Fibroblast of skin of back (primary cell): ENCODE results near the gene PHYHIPL.

ENCODE experiments used
- DNase-seq: peaks from one replicate; pipeline ENCODE4 v3.0.0-alpha.2; 2013

PHYHIPL gene

DNA sequence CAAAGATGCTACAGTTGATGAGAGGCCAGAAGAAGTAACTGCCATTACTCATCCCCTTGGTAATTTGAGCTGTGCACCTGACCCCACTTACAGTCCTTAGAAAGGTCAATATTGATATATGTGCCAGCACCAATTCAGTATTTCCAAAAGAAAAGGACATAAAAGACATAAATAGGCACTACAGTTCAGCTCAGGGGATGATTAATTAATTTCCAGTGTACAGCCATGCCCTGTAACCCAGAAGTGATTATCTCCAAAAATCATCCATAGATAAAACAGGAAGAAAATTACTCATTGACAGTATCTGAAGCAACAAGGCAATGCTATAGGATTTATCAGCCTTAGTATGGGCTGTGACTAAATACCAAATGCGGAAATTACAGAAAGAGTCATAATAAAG lies 82.4 kb downstream of the PHYHIPL start:
- DNase-seq: no peak

DNA sequence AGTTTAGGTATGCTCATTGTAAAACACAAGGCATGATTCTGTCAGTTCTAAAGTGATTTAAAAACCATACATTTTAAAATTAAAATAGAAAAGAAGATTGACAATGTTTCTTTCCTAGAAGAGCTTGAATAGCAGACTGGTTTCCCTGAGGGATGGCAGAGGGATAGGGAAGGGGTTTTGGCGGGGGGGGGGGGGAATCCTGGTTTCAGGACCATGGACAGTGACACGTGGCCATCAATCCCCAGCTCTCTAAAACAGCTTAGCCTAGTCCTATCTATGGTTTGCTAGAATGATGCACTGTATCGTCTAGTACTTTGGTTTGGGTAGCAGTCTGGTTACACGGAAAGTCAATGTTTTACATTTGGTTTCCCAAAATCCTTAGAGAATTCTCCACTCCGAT lies 88.7 kb downstream of the PHYHIPL start:
- no peak for DNase-seq

DNA sequence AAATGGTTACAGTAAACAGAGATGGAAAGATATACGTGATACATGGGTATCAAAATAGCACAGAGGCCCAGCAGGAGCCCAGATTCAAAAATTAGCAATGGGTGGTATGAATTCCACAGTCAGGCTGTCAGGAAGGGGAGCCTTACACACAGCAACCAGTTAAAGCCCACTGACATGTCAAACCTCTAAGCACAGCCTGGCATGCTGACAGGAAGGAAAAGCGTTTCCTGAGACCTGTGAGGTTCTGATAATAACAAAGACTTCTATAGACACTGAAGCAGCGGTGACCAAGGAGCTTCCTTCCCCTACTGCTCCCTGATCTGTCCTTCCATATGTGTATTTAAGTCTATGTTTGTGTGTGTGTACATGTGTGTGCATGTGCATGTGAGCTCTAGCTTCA lies 89.9 kb downstream of the PHYHIPL start:
- no peak for DNase-seq

DNA sequence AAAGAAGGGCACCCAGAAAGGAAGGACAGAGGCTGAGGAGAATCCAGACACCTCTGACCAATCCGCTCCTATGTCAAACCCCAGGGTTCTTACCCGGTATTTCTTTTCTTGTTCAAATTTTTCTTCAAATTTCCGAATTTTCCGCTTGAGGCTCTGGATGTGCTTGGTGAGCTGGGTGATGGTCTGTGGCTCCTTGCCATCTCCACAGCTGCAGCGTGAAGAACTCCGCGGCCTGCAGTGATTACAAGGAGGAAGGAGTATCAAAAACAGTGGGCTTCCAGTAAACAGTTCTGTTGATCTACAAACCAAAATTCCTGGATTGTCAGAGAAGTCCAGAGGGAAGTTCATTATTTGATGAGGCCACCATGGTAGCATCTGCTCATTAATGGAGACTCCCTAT lies 92.0 kb downstream of the PHYHIPL start:
- DNase-seq: no peak

DNA sequence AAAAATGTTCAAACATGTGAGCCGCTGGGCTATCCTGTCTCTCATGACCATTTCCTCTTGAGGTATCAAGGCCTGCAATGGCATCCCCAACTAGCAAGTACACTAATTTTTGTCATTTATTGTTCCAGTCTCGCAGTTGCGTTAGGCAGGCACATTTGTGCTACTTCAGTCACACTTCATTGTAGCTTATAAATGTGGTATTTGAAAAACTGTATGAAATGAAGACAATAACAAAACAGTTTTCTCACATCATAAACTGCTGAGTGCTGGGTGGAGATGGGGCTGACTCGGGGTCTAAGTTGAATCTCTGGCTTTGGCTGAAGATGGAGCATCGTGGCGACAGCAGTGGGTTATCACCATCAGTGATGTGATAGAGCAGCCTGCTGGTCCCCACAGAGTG lies 93.2 kb downstream of the PHYHIPL start:
- no peak for DNase-seq

DNA sequence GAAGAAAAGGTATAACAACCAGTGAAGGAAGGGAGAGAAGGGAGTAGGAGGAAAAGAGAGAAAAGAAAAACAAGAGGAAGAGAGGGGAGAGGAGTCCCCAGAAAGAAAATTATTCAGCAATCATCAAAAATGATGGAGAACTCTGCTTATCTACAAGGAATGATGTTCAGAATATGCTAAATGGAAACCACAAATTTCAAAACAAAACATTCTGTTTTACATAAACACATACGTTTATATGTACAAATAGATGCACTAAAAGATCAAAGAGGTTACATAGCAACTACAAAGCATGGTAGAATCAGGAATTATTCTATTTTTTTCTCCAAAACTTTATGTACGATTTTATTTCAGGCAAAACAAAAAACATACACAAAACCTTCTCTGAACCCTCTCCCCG lies 94.0 kb downstream of the PHYHIPL start:
- no peak for DNase-seq

DNA sequence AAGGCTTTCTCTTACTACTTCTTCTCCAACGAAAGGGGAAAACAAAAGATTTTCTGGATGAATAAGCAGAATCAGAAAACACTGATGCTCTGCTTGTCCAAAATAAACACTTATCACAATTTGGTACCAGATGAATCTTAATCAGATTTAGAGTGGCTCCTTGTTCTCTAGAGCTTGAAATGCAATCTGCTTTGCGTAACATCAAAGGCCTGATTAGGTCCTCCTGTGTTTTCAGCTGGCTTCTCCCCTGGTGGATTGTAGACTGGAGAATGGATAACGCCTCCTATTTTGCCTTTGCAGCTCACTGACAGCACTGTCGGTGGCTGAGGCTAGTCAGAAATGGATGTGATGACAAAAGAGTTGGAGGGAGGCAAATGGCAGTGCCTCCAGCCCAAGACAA lies 94.7 kb downstream of the PHYHIPL start:
- DNase-seq: no peak

DNA sequence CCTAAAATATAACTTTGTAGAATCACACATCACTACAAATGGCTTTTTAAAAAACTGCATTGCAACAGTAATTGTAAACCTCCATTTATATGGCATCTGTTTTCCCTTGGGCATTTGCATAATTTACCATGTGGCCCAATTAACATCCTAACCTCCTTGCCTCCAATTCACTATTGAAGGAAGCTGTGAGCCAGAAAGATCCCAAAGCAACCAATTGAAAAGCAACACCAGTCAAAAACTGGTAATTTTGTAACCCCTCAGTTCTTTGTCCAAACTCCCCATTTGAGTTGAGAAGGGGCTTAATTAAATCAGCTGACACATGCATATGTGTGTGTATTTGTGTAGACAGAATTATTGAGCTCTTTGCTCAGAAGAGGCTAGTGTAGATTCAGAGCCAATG lies 95.6 kb downstream of the PHYHIPL start:
- DNase-seq: no peak

DNA sequence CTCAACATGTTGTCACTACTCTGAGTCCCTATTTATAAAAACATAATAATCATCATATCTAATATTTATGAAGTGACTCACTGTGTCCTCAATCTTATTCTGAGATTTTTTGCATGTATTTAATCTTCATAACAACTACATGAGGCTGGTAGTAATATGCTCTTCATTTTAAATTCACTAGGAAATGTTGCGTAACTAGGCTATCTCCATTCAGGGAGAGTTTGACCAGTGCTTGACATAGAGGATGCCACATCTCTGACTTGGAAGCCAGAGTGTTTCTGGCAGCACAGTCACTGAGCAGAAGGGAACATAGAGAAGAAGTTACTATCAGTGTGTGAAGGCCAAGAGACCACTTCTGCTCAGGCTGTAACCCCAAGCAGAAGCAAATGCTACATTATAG lies 97.0 kb downstream of the PHYHIPL start:
- peak; percentile 9 for DNase-seq

DNA sequence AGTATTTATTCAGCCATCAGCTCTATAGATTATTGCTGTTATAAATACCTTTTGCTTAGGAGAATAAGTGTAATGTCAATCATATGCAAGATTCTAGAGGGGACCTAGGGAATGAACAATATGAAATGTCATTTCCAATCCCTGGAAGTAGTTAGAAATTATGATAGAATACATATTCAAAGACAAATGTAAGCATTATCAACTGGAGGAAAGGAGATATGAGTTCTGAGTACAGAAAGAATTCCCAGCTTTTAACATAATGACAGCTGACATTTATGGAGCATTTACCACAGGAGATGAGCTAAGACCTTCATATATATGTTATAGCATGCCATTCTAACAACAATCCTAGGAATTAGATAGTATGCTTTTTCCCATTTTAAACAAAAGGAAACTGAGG lies 99.7 kb downstream of the PHYHIPL start:
- DNase-seq: no peak

DNA sequence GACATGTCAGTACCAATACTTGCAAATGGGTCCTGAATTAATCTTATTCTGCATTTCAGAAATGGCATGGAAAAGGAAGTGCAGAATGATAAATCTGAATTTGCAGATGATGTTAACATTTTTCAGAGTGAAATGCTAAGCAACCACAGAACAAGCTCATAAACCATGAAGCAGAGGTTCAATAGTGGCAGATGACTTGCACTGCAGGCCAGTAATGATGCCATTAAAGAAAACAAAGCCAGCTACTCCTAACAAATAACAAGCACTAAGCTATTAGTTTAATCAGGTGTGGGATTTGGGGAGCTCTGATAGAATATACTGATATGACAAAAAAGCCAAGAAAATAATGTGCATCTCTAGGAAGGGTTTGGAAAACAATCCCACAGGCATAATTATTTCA lies 100.5 kb downstream of the PHYHIPL start:
- DNase-seq: no peak

DNA sequence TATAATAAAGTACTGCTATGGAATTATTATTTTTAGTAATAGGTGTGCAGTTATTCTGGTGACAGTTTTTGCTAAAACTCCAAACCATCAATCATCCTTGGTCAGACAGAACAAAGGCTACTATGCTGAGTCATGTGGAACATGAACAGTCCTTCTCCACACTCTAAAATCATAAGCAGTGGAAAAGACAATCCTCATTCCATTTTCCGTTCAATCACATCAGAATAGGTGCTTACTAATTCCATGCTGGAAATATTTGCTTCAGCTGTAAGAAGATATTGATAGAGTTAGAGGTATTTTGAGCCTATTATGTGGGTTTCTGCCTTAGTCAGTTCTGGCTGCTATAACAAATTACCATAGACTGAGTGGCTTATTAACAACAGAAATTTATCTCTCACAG lies 103.0 kb downstream of the PHYHIPL start:
- no peak for DNase-seq

DNA sequence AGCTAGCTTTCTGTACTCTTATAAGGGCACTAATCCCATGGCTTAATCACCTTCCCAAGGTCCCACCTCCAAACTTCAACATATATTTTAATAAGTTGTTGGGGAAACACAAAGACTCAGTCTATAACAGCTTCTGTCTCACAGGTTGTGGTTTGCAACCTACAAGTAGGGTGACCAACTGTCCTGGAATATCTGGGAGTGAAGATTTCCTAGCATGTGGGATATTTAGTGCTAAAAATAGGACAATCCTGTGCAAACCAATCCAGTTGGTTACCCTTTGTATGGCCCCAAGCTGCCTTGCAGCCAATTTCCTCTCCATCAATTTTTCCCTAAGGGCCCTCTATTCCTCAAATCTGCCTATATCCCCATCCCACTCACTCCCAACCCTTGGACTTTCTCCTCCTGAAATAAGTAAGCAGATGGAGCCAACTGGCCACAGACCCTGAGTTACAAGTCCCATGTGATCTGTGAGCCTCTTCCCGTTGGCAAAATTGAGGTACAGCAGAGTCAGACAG lies 103.6 kb downstream of the PHYHIPL start:
- DNase-seq: no peak

DNA sequence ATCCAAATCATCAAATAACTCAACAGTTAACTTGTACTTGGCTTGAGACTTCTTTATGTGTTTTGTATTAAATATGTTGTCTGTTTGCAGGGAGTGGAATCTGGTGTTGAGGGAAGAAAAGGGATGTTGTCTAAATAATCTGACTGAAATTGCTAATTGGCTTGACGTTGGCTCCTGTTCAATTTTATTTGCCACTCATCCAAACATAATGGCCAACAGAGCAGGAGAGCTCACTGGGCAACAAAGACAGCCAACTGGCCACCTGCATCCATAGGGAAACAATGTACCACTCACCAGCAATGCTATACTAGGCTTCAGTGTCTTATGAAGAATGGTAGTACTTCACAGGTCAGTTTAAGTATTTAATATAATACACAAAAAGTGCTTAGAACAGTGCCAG lies 105.4 kb downstream of the PHYHIPL start:
- no peak for DNase-seq

DNA sequence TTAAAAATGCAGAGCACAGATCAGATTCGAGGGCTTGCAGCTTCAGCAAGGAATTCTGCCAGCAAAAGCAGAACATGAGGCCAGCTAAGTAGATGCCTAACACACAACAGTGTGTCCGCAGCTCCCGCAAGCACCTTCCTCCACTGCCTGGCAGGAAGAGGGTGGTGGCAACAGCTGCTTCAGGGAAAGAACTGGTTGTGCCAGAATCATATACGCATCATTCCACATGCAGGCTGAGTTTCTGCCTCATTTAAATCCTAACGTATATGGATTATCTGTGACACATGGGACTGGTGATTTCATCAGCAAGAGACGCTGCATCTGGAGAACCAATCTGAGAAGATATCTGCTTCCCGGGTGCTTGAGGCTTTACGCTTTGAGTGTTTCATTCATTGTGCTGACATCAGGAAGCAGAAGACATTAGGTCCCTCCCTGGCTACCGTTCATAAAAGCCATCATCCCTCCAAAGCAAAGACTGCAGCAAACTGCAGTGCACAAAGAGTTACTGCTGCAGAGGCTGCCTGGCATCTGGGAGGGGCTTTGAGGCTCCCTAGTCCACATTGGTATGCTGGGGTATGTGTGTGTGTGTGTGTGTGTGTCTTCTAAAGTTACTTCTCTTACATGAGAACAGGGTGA lies 107.1 kb downstream of the PHYHIPL start:
- DNase-seq: peak; percentile 5

DNA sequence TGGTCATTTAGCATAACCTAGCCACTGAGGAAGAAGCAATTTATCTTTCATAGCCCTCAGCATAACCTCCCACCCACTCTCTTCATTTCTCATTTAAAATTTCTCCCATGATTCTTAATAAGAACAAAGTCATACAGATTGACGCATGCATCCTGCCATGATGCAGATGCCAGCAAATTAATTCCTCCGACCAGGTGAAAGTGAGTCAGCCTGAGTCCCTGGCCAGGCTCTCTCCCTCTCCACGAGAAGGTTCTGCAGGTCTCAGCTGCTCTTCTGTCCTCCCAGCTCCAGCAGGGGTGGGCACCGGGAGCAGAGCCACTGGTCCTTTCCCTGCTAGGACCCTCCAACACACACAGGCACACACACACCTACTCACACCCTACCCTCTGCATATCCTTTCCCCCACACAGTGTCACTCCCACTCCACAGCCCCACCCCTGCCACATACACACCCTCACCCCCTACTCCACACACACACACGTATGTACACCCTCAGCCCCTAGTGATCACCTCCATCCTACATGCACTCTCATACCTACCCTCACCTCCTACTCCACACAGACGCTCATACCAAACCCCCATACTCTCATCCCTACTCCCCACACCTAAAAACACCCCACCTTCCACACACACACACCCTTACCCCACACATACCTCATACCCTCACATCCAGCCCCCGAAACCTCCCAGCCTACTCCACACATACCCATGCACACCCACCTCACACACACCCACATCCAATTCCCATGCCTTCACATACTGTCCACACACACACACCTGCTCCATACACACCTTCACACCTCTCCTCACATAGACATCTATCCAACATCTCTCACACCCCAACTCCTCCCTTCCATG lies 107.9 kb downstream of the PHYHIPL start:
- no peak for DNase-seq

DNA sequence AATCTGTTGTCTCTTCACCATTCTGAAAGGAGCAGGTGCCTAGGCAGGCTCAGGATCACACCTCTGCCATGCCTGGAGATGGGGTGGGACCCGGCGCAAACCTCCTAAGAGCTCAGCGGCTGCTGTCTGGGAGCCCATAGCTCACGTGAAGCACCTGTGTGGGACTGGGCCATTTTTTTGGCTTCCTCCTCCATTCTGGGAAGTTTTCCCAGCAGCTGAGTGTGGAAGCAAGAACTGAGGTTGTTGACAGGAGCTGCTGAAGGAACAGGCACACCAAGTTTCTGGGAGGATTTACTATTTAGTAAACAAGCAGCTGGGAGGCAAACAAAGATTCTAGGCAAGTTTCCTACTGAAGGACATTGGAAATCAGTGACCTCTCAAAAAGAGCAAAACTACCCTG lies 108.6 kb downstream of the PHYHIPL start:
- no peak for DNase-seq

DNA sequence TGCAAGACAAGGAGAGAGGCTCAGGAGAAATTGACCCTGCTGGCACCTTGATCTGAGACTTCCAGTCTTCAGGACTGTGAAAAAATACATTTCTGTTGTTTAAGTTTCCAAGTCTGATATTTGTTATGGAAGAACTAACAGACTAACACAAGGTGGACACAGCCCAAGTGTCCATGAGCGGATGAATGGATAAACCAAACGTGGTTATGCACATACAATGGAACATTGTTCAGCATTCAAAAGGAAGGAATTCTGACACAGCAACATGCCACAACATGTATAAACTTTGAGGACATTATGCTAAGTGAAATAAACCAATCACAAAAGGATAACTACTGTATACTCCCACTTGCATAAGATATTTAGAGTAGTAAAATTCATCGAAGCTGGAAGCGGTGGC lies 109.4 kb downstream of the PHYHIPL start:
- DNase-seq: no peak

DNA sequence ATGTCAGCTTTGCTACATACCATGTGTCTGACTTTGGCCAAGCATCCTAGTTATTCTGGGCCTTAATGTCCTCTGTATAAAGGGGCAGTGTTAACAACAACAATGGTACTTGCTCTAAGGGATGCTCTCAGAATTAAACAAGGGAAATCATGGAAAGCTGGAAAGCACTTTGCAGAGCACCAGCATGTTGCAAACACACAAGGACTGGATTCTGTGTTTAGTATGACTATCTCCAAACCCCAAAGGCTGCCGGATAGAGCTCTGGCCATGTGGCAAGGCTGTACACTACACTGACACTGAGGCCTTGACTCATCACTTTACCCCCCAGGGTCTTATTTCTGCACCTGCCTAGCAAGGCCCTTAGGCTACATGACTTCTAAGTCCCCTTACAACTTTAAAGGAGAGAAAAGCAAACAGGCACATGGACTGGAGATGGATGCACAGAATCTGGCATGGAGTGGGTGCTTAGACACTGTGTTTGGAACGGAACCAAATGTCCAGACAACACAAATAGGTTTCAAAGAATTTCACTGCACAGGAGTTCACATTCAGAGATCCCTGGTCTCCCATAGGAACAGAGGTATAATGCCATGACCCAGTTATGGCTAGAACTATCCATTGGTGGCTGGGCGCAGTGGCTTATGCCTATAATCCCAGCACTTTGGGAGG lies 111.3 kb downstream of the PHYHIPL start:
- DNase-seq: no peak

DNA sequence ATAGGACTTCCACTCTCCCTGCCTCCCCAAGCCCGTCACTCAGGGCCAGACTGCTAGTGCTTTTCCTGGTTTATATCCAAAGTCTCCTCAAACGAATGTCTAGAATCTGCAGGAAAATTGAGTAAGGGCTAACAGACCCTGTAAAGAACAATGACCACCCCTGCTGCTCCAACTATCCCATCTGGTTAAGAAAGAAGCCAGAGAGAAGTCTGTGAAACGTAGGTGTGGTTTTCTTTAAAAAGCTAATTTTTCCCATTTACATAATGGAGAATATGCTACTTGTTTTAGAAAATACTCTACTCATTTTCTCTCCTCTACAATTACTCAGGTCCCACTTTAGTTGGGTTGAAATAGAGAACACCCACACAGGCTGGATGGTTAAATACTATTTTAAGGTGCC lies 113.4 kb downstream of the PHYHIPL start:
- no peak for DNase-seq

DNA sequence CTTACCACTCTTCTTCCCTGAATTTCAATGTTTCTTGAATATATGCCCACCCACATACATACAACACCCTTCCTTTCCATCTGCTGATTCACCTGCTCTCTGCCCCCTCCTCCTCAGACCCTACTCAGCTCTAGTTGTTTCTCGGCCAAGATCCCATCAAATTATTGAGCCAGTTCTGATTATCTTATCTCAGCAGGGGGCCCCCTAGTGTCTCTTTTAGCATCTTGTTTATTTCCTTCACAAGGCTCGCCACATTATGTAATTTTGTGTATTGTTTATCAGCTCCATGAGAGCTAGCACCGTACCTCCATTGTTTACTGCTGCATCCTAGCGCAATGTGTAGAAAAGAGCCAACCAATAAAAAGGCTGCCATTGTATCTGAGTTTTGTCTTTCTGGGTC lies 114.0 kb downstream of the PHYHIPL start:
- DNase-seq: no peak
